ENCODE data around the gene GOT2.

DNA sequence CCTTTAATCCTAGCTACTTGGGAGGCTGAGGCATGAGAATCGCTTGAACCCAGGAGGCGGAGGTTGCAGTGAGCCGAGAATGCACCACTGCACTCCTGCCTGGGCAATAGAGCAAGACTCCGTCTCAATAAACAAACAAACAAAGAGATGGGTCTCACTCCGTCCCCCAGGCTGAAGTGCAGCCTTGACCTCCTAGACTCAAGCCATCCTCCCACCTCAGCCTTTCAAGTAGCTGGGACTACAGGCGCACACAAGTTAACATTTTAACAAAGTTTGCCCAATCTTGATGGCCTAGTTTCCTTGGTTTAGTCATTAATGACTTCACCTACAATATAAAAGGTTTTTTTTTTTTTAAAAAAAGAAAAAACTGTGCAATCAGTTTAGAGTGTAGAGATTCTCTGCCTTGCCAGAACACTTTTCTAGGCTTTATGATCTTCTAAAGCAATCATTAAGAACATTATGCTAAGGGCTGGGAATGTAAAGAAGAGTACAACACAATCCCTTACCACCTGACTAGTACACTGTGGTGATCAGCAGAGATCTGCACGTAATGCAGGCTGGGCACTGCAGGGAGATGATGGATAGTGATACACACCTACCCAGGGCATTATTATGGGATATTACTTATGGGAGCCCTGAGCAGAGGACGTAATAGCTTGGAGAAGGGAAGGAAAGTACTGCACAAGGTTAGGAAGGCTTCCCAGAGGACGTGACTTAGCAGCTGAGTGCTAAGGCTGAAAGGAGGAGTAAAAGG lies 6.9 kb downstream of the GOT2 start:
- TF ChIP-seq, protein P1, sequence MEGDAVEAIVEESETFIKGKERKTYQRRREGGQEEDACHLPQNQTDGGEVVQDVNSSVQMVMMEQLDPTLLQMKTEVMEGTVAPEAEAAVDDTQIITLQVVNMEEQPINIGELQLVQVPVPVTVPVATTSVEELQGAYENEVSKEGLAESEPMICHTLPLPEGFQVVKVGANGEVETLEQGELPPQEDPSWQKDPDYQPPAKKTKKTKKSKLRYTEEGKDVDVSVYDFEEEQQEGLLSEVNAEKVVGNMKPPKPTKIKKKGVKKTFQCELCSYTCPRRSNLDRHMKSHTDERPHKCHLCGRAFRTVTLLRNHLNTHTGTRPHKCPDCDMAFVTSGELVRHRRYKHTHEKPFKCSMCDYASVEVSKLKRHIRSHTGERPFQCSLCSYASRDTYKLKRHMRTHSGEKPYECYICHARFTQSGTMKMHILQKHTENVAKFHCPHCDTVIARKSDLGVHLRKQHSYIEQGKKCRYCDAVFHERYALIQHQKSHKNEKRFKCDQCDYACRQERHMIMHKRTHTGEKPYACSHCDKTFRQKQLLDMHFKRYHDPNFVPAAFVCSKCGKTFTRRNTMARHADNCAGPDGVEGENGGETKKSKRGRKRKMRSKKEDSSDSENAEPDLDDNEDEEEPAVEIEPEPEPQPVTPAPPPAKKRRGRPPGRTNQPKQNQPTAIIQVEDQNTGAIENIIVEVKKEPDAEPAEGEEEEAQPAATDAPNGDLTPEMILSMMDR (IDR thresholded peaks at IDR 0.05) = no peak
- TF ChIP-seq POLR2A (IDR thresholded peaks at IDR 0.05) = no peak

All from right lobe of liver (tissue), 4 donors.